A375 (cell line): ENCODE results near the gene TDRD5. TPM values are rescaled to one million over a fixed set of nuclear protein-coding genes. Genes with fewer than 3 reads are reported as not detected.

ENCODE experiments used
- small RNA-seq: library from RNA; depleted of rRNA; stranded (forward); fragments of <200 nt; gene quantifications from one replicate; pipeline ENCODE3, GENCODE V24; 2014
- total RNA-seq: library from RNA; depleted of rRNA; stranded (reverse); fragments of >200 nt; shearing (Covaris generic); gene quantifications from 2 replicates; pipeline ENCODE4 v1.2.3, GENCODE V29; 2014; rRNA removed

TDRD5 gene, protein sequence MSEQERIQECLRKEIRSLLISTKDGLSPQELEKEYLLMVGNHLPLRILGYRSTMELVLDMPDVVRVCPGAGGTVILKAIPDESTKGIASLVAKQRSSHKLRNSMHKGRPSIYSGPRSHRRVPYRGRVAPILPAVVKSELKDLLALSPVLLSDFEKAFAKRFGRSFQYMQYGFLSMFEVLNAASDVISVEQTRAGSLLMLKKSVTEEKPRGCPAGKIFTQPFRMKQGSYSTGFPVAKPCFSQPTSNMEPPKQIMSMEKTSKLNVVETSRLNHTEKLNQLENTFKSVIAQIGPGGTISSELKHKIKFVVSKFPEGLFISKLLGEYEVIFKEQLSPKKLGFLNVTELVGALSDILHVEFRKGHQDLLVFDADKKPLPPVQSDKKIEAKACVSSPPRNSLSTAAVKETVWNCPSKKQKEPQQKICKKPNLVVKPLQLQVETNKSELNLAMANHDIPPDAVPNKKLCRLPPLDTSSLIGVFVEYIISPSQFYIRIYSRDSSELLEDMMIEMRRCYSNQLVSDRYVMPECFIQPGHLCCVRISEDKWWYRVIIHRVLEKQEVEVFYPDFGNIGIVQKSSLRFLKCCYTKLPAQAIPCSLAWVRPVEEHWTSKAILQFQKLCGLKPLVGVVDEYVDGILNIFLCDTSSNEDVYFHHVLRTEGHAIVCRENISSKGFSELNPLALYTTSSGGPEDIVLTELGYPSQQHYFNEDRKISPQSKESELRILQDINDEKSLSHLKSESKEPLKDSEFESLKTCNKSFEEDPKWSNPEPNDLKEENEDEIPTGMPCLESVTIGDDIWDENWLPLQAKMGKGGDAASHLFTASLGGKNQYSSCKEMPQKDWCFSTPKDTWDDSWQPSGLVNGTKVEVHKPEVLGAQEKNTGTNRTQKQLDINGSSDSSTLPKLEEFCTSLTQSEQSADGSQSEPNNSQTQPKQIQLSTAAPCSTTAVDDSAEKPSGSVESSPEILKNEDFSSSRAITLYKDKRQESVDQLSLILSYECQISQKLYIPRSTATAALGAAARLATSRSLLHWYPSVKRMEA
- total RNA-seq, result 0.04 and 0.40 TPM in 2 replicates

DNA sequence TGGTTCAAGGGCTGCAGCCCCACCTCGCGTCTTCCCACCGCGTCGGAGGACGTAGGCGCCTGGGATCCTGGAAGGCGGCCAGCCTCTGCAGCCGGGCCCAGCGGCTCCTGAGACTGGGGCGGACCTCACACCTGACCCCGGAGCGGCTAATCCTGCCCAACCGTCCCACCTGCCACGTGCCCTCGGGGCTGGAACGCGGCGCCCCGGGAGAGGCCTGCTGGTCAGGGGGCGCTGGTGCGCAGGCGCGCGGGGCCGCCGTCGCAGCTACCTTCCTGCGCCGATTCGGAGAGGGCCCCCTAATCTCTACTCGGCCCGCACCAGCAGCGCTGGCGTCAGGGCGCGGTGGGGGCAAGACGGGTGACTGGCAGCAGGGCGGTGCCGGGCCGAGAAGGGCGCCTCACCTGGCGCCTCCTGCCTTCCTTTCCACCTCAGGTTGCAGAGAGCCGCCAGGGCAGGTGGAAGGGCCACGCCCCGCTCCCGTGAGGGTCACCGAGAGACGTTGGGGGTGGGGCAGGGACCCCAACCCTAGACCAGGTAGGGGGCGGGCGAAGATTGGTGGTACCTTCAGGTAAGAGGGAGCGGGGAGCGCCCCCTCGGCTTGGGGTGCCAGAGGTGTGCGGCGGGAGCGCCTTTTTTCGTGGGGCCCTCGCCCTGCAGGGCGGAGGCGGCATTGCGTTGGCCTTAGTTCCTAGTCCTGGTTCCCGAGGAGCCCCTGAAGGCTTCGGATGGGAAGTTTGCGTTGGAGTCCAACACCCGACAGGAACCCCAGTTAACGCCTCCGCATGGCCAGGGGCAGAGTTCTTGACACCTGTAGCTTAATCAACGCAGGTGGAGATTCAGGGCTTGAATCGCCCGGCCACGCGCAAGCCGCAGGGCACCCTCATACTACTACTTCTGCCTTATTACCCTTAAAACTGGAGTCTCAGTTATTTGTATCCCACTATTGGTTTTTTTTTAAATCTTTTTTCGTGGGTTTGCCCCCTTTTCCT is at the start of gene TDRD5:
TDRD5 (plus strand) TSS at position 241 of the 989 bp plus-strand sequence. CDS start 784 bp downstream, outside the sequence.

DNA sequence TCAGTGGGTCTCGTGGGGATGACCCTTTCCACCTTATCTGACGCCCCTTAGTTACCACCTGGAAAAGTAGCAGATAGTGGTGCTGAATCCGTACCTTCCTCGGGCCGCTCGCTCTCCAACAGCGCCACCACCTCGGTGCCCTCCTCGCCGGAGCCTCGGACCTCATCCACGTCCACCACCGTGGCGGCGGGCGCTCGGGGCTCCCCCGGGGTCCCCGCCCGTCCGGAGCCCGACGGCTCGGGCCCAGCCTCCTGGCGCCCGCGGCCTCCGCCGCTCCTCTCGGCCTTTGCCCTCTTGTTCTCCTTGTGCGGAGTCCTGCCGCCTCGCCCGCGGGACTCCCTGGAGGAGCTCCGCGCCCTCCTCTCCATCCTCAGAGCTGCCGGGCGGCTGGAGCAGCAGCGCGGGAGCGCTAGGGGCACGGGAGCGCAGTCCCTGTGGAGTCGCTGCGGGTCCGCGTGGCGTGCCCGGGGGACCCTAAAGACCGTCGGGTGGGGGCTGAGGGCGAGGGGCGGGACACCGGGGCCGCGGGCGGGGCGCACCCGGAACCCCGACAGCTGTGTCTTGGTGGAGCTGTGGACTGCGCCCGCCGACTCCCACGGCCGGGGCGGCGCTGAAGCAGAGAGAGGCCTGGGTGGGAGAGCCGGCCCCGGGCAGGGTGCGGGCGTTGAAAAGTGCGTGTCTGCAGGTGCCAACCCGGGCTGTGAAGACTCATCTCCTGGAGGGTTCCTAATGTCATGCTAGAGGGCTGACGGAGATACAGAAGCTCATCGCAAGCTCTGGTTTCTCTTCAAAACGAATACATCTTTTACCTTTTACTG is 15.9 kb upstream of the TDRD5 start, which contains the start of gene NPHS2:
NPHS2 (minus strand) TSS at position 452 of the 818 bp plus-strand sequence; CDS start at position 368, 84 bp downstream.

Small RNA genes within 50 kb of the gene (small RNA-seq; reads per million reads assigned to genes)
- gene RNU5F-2P, result 0.25 reads per million

Other genes starting within 250 kb of the TDRD5 start
- 0.82 TPM in 1 of 2 replicates, not detected in the other for gene AXDND1, start 225.9 kb upstream of the TDRD5 start, total RNA-seq
- gene NPHS2, start 15.9 kb upstream of the TDRD5 start, total RNA-seq, result 0.19 TPM in 1 of 2 replicates, not detected in the other
- gene FAM163A, start 151.5 kb downstream of the TDRD5 start, total RNA-seq, result 0.08 TPM in 1 of 2 replicates, not detected in the other